Spleen (tissue), 11 donors: ENCODE measurements around the gene ZNF236. TPM values are rescaled to one million over a fixed set of nuclear protein-coding genes. Genes with fewer than 3 reads are reported as not detected.

Source experiments
- DNase-seq: peaks from one replicate; pipeline ENCODE4 v3.0.0-alpha.2; 2020
- H3K27ac ChIP-seq, 8 donors: fragments of 200-600 bp; sonication (generic) in 7 of 8; 1 replicate in 4 of 8; 2 replicates in 4 of 8; pipeline versions ENCODE4 v1.5.0 to v1.8.0; 2016 to 2021; ENCODE audit warnings: inconsistent platforms in 4 of 8, mild to moderate bottlenecking in 4 of 8, moderate library complexity in 1 of 8
- H3K27me3 ChIP-seq, 7 donors: fragments of 200-600 bp; sonication (generic) in 6 of 7; replicated peaks in 1 of 7; 1 replicate in 4 of 7; 2 replicates in 3 of 7; pipeline versions ENCODE4 v1.5.0 to v1.8.0; 2016 to 2021; ENCODE audit warnings: inconsistent platforms in 3 of 7, mild to moderate bottlenecking in 1 of 7
- H3K36me3 ChIP-seq, 6 donors: fragments of 200-600 bp; sonication (generic) in 5 of 6; 1 replicate in 4 of 6; 2 replicates in 2 of 6; pipeline versions ENCODE4 v1.5.0 to v1.8.0; 2016 to 2021; ENCODE audit warnings: inconsistent platforms in 2 of 6
- H3K4me1 ChIP-seq, 6 donors: fragments of 200-600 bp; sonication (generic) in 5 of 6; 1 replicate in 3 of 6; 2 replicates in 3 of 6; pipeline versions ENCODE4 v1.5.0 to v1.8.0; 2016 to 2021; ENCODE audit warnings: inconsistent platforms in 3 of 6
- H3K4me3 ChIP-seq, 8 donors: fragments of 200-600 bp; sonication (generic) in 7 of 8; 1 replicate in 4 of 8; 2 replicates in 4 of 8; pipeline versions ENCODE4 v1.5.0 to v1.8.0; 2016 to 2021; ENCODE audit warnings: inconsistent platforms in 4 of 8, mild to moderate bottlenecking in 4 of 8, moderate library complexity in 2 of 8
- H3K9me3 ChIP-seq, 8 donors: fragments of 200-600 bp; sonication (generic) in 7 of 8; 1 replicate in 4 of 8; 2 replicates in 4 of 8; pipeline versions ENCODE4 v1.5.0 to v1.8.0; 2016 to 2021; ENCODE audit warnings: inconsistent platforms in 4 of 8
- CTCF ChIP-seq, 11 experiments: fragments of 200-600 bp in 7 of 11; fragments of 450-650 bp in 4 of 11; sonication (generic) in 4 of 11; IDR thresholded peaks in 8 of 11; conservative IDR thresholded peaks in 3 of 11; 1 replicate in 7 of 11; 2 replicates in 4 of 11; pipeline versions ENCODE4 v1.4.0 to v1.8.0; 2016 to 2021; ENCODE audit warnings: antibody characterized with exemption in 11 of 11, inconsistent platforms in 4 of 11, mild to moderate bottlenecking in 1 of 11
- POLR2A ChIP-seq, 3 donors: fragments of 450-650 bp; IDR thresholded peaks; one replicate each; pipeline ENCODE4 v1.5.1; 2017; ENCODE audit warnings: antibody characterized with exemption in 3 of 3, mild to moderate bottlenecking in 1 of 3
- POLR2AphosphoS5 ChIP-seq, 3 donors: sonication (generic); formaldehyde crosslinking; IDR thresholded peaks; one replicate each; pipeline ENCODE4 v1.5.1; 2017; ENCODE audit warnings: antibody characterized with exemption in 3 of 3
- WGBS, 5 donors: extraction: QIAGEN DNeasy Blood & Tissue Kit in 3 of 5; methylation state at CpG; one replicate each; pipeline versions ENCODE4 v1.1.5 to v1.1.7; 2013 to 2018; 5-methylcytosine and 5-hydroxymethylcytosine counted together
- intact Hi-C: fragments of 100-400 bp; cut with DNase I; formaldehyde crosslinking; loops from one replicate; pipeline ENCODE4 v1.15.0; 2023; ENCODE audit warnings: low total_unique reads
- polyA plus RNA-seq, 3 donors: library from polyadenylated mRNA; stranded (reverse); fragments of 200-250 nt; gene quantifications; one replicate each; pipeline ENCODE4 v1.2.1, GENCODE V29; 2013
- total RNA-seq, 7 donors: library from RNA; depleted of rRNA in 3 of 7; stranded (reverse); fragments of >200 nt in 3 of 7; fragmentation: NEBNext Ultra II Directional in 4 of 7; extraction: Animal tissue kit (Norgen Biotek cat#: 25700) in 4 of 7; gene quantifications; one replicate each; pipeline versions ENCODE4 v1.1.0 to v1.2.1, GENCODE V29; 2016 to 2021
- donor health status: healthy with polysubstance abuse.
- donor health status: DM: no; HTN: no; CAD: no; lungs with moderate emphysema.
- donor health status: DM: no; HTN: no; CAD: no.
- donor health status: Bipolar disorder and iron deficiency.
- donor health status: healthy.
- donor health status: DM: no; HTN: no; CAD: no.
- donor health status: DM: yes; HTN: yes; CAD: no.

ZNF236 gene
- total and polyA plus RNA-seq, 10 donors: 1.5 to 25.4 (median 19.9) TPM

GRCh38 chr18:76970770-76971559 is 148.6 kb downstream of the ZNF236 start:
- Histone ChIP-seq H3K9me3 (no peaks in the 10 kb centered on the region), H3K4me3 (no peak overlapping the region), H3K27me3 (no peaks in the 10 kb centered on the region), H3K4me1 (peaks cover 0 to 16% (median 2%) of the 10 kb centered on the region in 6 donors), H3K36me3 (peaks cover 0 to 33% (median 7%) of the 10 kb centered on the region in 6 donors), H3K27ac (peak overlapping the region in 2 of 8 donors; percentile 3 to 32)
- TF ChIP-seq POLR2A (IDR thresholded peaks at IDR 0.05) (no peak), POLR2AphosphoS5 (IDR thresholded peaks at IDR 0.05) (no peak), CTCF (IDR thresholded peaks at IDR 0.05 in 8 of 11, conservative IDR thresholded peaks at IDR 0.05 in 3 of 11) (no peak)
- intact Hi-C loops: no loop called here
- peak; percentile 70 for DNase-seq
- WGBS, 5 donors: 67 to 76% (median 73%) methylated on average over 11 of the region's 11 CpGs

GRCh38 chr18:76972241-76972640 is 149.9 kb downstream of the ZNF236 start:
- 91 to 93% (median 92%) methylated on average over 6 of the region's 6 CpGs for WGBS, 5 donors
- Histone ChIP-seq H3K4me1 (peaks cover 0 to 9% (median 3%) of the 10 kb centered on the region in 6 donors), H3K9me3 (no peaks in the 10 kb centered on the region), H3K36me3 (peaks cover 0 to 29% (median 7%) of the 10 kb centered on the region in 6 donors), H3K27me3 (no peaks in the 10 kb centered on the region), H3K27ac (no peak overlapping the region), H3K4me3 (no peak overlapping the region)
- DNase-seq: peak; percentile 37
- no peak for TF ChIP-seq CTCF (IDR thresholded peaks at IDR 0.05 in 8 of 11, conservative IDR thresholded peaks at IDR 0.05 in 3 of 11)
- no peak for TF ChIP-seq POLR2A (IDR thresholded peaks at IDR 0.05)
- no peak for TF ChIP-seq POLR2AphosphoS5 (IDR thresholded peaks at IDR 0.05)
- intact Hi-C loops: no loop called here

- Histone ChIP-seq H3K27ac (no peak overlapping the region), H3K4me1 (peaks cover 0 to 12% (median 6%) of the 10 kb centered on the region in 6 donors), H3K36me3 (peaks cover 0 to 28% (median 7%) of the 10 kb centered on the region in 6 donors), H3K27me3 (no peaks in the 10 kb centered on the region), H3K4me3 (no peak overlapping the region), H3K9me3 (no peaks in the 10 kb centered on the region)
- no peak for DNase-seq
- WGBS, 5 donors: 71 to 83% (median 74%) methylated on average over 13 of the region's 13 CpGs
- TF ChIP-seq POLR2A (IDR thresholded peaks at IDR 0.05) (no peak), CTCF (IDR thresholded peaks at IDR 0.05 in 8 of 11, conservative IDR thresholded peaks at IDR 0.05 in 3 of 11) (no peak), POLR2AphosphoS5 (IDR thresholded peaks at IDR 0.05) (no peak)
- intact Hi-C loops: no loop called here
Observed at GRCh38 chr18:76972846-76973519, 150.6 kb downstream of the ZNF236 start.
